HEK293 (cell line): ENCODE data around the gene RIMBP3C.

ENCODE experiments used
- CTCF ChIA-PET: fragments of 350-600 bp; formaldehyde crosslinking; extraction: SDS; loops from one replicate; lab custom pipeline; 2021; ENCODE audit warnings: antibody characterized with exemption; lab: Yijun Ruan, JAX
- POLR2A ChIA-PET: fragments of 300-600 bp; formaldehyde crosslinking; extraction: SDS; loops from one replicate; lab custom pipeline; 2020; ENCODE audit warnings: antibody characterized with exemption, inconsistent platforms; lab: Yijun Ruan, JAX
- H3K27ac ChIP-seq: fragments of 200-500 bp; sonication (Bioruptor generic); 2 replicates; pipeline ENCODE4 v1.5.1; 2014; ENCODE audit warnings: low read depth, low read length, control low read depth, inconsistent platforms; ENCODE audit errors: extremely low read depth
- H3K36me3 ChIP-seq, 2 experiments: fragments of 200-500 bp in 1 of 2; sonication (Bioruptor generic) in 1 of 2; 1 replicate in 1 of 2; 2 replicates in 1 of 2; pipeline ENCODE4 v1.5.1; 2014 to 2017; ENCODE audit warnings: inconsistent platforms in 2 of 2, low read length in 2 of 2; ENCODE audit not compliant: control insufficient read depth in 2 of 2, insufficient read depth in 1 of 2
- H3K4me1 ChIP-seq: fragments of 200-500 bp; sonication (Bioruptor generic); 2 replicates; pipeline ENCODE4 v1.5.1; 2014; ENCODE audit warnings: mild to moderate bottlenecking, low read length, inconsistent platforms; ENCODE audit not compliant: control insufficient read depth, insufficient read depth
- H3K4me3 ChIP-seq: 2 replicates; pipeline ENCODE4 v1.5.1; 2011; ENCODE audit warnings: low read depth, mild to moderate bottlenecking, control low read depth, low read length, moderate library complexity
- H3K9me3 ChIP-seq: fragments of 200-500 bp; sonication (Bioruptor generic); 2 replicates; pipeline ENCODE4 v1.5.1; 2014; ENCODE audit warnings: low read depth, low read length, inconsistent platforms; ENCODE audit not compliant: control insufficient read depth, insufficient read depth
- KLF16 ChIP-seq: fragments of 450-650 bp; formaldehyde crosslinking; IDR thresholded peaks from 2 replicates; pipeline ENCODE4 v1.5.1; 2017; ENCODE audit warnings: missing biosample characterization, missing genetic modification characterization
- ZNF112 ChIP-seq: fragments of 450-650 bp; formaldehyde crosslinking; IDR thresholded peaks from 2 replicates; pipeline ENCODE4 v1.5.0; 2017; ENCODE audit warnings: missing biosample characterization, missing genetic modification characterization
- ZNF121 ChIP-seq: fragments of 450-650 bp; formaldehyde crosslinking; IDR thresholded peaks from 2 replicates; pipeline ENCODE4 v1.5.1; 2016; ENCODE audit warnings: missing biosample characterization, missing genetic modification characterization
- ZNF155 ChIP-seq: fragments of 450-650 bp; formaldehyde crosslinking; IDR thresholded peaks from 2 replicates; pipeline ENCODE4 v1.5.1; 2016; ENCODE audit warnings: missing biosample characterization, missing genetic modification characterization
- ZNF157 ChIP-seq: fragments of 450-650 bp; formaldehyde crosslinking; IDR thresholded peaks from 2 replicates; pipeline ENCODE4 v1.5.1; 2016; ENCODE audit warnings: missing biosample characterization, missing genetic modification characterization
- ZNF248 ChIP-seq: fragments of 450-650 bp; formaldehyde crosslinking; IDR thresholded peaks from 2 replicates; pipeline ENCODE4 v1.5.1; 2017; ENCODE audit warnings: missing biosample characterization, missing genetic modification characterization
- ZNF292 ChIP-seq: fragments of 450-650 bp; formaldehyde crosslinking; IDR thresholded peaks from 2 replicates; pipeline ENCODE4 v1.5.1; 2016; ENCODE audit warnings: low read depth, missing biosample characterization, missing genetic modification characterization, borderline replicate concordance
- ZNF311 ChIP-seq: fragments of 450-650 bp; formaldehyde crosslinking; IDR thresholded peaks from 2 replicates; pipeline ENCODE4 v1.5.1; 2017; ENCODE audit warnings: missing biosample characterization, missing genetic modification characterization, borderline replicate concordance
- ZNF529 ChIP-seq: fragments of 450-650 bp; formaldehyde crosslinking; IDR thresholded peaks from 2 replicates; pipeline ENCODE4 v1.5.1; 2017; ENCODE audit warnings: missing genetic modification characterization, missing biosample characterization; ENCODE audit not compliant: insufficient replicate concordance
- ZNF658 ChIP-seq: fragments of 450-650 bp; formaldehyde crosslinking; IDR thresholded peaks from 2 replicates; pipeline ENCODE4; 2016; ENCODE audit warnings: missing biosample characterization, missing genetic modification characterization
- ZNF670 ChIP-seq: fragments of 450-650 bp; formaldehyde crosslinking; IDR thresholded peaks from 2 replicates; pipeline ENCODE4 v1.5.1; 2016; ENCODE audit warnings: missing biosample characterization, missing genetic modification characterization, low read depth
- ZNF707 ChIP-seq: fragments of 450-650 bp; formaldehyde crosslinking; IDR thresholded peaks from 2 replicates; pipeline ENCODE4 v1.5.1; 2016; ENCODE audit warnings: missing biosample characterization, missing genetic modification characterization
- ZNF785 ChIP-seq: fragments of 450-650 bp; formaldehyde crosslinking; IDR thresholded peaks from 2 replicates; pipeline ENCODE4 v1.5.1; 2016; ENCODE audit warnings: missing biosample characterization, missing genetic modification characterization
- ZSCAN30 ChIP-seq: fragments of 450-650 bp; IDR thresholded peaks from 2 replicates; pipeline ENCODE4 v1.5.1; 2018; ENCODE audit warnings: missing biosample characterization, mild to moderate bottlenecking, missing genetic modification characterization, moderate library complexity
- TF ChIP-seq, protein P1 (sequence below): fragments of 450-650 bp; formaldehyde crosslinking; IDR thresholded peaks from 2 replicates; pipeline ENCODE4 v1.5.1; 2016; ENCODE audit warnings: missing biosample characterization, missing genetic modification characterization
- TF ChIP-seq, protein P2 (sequence below): fragments of 450-650 bp; formaldehyde crosslinking; IDR thresholded peaks from 2 replicates; pipeline ENCODE4 v1.5.1; 2016; ENCODE audit warnings: missing biosample characterization, missing genetic modification characterization
- TF ChIP-seq, protein P3 (sequence below): fragments of 450-650 bp; formaldehyde crosslinking; conservative IDR thresholded peaks from 2 replicates; pipeline ENCODE4 v1.5.1; 2016; ENCODE audit warnings: low read depth, missing biosample characterization, missing genetic modification characterization
- TF ChIP-seq, protein P4 (sequence below): fragments of 450-650 bp; formaldehyde crosslinking; IDR thresholded peaks from 2 replicates; pipeline ENCODE4 v1.5.1; 2017; ENCODE audit warnings: missing biosample characterization, mild to moderate bottlenecking, missing genetic modification characterization, moderate library complexity
- TF ChIP-seq, protein P5 (sequence below): fragments of 450-650 bp; formaldehyde crosslinking; IDR thresholded peaks from 2 replicates; pipeline ENCODE4 v1.5.1; 2017; ENCODE audit warnings: missing biosample characterization, missing genetic modification characterization

Gene RIMBP3C

DNA sequence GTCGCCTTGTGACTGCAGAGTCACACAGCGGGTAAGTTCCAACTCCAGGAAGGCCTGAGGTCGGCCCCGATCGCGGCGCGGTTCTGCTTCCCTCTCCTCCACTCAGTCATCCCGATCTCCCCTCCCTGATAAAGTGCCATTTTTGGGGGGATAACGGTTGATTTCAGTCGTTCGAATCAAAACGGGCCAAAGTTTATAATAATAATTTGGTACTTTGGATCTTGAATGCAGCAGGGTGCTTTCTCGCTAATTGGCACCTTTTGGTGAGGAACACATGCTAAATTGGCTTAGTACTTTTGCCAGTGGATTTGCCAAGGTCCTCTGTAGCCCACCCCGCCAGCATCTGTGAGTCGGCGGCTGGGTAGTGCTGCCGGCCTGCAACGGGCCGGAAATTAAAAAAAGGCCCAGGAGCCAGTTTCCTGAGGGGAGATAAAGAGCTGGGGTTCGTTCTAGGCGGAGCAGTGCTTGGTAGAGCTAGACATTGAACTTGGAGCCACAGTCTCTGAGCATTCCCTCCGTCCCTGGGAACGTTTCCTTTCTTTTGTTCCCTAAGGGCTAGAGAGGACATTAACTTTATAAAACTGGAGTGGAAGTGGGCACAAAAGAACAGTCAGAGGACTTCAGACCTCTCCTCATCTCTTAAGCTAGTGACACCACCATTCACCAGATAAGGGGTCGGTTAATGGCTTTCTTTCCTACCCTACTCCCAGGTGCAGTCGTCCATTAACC lies 17.2 kb upstream of the RIMBP3C start (continued):
- TF ChIP-seq ZSCAN30 (tag by site-specific recombination) = no peak
- TF ChIP-seq, protein P1, sequence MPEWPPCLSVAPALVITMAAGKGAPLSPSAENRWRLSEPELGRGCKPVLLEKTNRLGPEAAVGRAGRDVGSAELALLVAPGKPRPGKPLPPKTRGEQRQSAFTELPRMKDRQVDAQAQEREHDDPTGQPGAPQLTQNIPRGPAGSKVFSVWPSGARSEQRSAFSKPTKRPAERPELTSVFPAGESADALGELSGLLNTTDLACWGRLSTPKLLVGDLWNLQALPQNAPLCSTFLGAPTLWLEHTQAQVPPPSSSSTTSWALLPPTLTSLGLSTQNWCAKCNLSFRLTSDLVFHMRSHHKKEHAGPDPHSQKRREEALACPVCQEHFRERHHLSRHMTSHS (tag by site-specific recombination) = no peak
- TF ChIP-seq, protein P2, sequence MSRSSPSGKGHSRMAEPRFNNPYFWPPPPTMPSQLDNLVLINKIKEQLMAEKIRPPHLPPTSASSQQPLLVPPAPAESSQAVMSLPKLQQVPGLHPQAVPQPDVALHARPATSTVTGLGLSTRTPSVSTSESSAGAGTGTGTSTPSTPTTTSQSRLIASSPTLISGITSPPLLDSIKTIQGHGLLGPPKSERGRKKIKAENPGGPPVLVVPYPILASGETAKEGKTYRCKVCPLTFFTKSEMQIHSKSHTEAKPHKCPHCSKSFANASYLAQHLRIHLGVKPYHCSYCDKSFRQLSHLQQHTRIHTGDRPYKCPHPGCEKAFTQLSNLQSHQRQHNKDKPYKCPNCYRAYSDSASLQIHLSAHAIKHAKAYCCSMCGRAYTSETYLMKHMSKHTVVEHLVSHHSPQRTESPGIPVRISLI (tag by site-specific recombination) = 0 out of 2 replicates have a peak, but pooled peaks have one; percentile 53

DNA sequence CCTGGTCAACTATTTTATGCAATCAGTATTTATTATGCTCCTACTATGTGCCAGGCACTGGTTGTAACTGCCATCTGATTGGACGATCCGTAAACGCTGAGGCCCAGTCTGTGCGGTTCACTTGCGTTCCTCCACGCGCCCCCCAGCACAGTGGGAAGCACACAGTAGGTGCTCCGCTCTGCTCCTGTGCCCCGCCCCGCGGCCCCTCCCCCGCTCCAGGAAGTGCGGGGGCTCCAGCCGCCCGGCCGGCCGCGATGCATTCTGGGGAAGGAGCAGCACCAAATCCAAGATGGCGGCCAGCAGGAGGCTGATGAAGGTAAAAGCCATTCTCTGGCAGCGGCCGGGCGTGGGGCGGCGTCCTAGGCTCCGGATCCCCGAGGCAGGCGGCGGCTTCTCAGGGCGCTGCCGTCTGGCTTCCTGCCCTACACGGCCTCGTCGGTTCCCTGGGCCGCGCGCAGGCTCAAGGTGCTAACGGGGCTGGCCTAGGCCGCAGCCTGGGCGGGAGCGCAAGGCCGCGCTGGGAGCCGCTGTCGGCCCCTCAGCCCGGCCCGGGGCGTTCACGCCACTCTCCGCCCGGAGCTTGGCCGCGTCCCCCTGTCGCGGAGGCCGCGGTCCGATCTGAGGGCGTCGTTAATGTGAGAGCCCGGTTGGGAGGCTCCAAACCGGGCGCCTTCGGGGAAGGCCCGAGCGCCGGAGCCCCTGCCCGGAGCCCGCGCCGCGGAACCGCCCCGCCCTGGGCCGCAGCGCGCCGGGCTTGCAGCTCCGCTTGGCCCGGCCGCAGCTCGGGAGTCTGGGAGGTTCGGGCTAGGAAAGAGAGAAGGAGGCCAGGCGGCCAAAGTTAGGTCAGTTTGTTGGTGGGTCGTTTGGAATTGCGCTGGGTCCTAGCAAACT lies 16.4 kb upstream of the RIMBP3C start, which contains the start of gene UBE2L3:
Gene UBE2L3, plus strand, starts transcription at position 259 of the 891 bp plus-strand sequence. Its CDS starts 31 bp downstream, at position 290.
- H3K27ac ChIP-seq = peak within 1 kb of the TSS; percentile 65
- H3K36me3 ChIP-seq = peaks cover 0 to 26% of the 10 kb centered on the region in 2 experiments; a peak in 1 of 3 replicates
- ChIA-PET POLR2A (interaction anchor here (1.5 kb wide), 1 partner anchor 61 kb away, joined by 6 read pairs; no protein-coding TSS in a partner anchor), CTCF (no interaction called here)
- peak within 1 kb of the TSS; percentile 98 for H3K4me3 ChIP-seq
- H3K4me1 ChIP-seq = peaks cover 7% of the 10 kb centered on the region; the same call in 1 of the 2 replicates
- no peaks in the 10 kb centered on the region for H3K9me3 ChIP-seq
- TF ChIP-seq ZNF155 (tag by site-specific recombination) (no peak), ZNF112 (tag by site-specific recombination) (no peak), ZNF529 (no peak), ZNF785 (tag by site-specific recombination) (peak; percentile 9; the same call in 1 of the 2 replicates), ZNF658 (no peak), ZNF248 (tag by site-specific recombination) (no peak), ZNF292 (no peak), ZNF157 (tag by site-specific recombination) (no peak), KLF16 (tag by site-specific recombination) (peak; percentile 87), ZNF121 (tag by site-specific recombination) (peak; percentile 38; the same call in 1 of the 2 replicates), ZNF311 (tag by site-specific recombination) (no peak), ZNF707 (tag by site-specific recombination) (no peak), ZNF670 (no peak)
- TF ChIP-seq, protein P3, sequence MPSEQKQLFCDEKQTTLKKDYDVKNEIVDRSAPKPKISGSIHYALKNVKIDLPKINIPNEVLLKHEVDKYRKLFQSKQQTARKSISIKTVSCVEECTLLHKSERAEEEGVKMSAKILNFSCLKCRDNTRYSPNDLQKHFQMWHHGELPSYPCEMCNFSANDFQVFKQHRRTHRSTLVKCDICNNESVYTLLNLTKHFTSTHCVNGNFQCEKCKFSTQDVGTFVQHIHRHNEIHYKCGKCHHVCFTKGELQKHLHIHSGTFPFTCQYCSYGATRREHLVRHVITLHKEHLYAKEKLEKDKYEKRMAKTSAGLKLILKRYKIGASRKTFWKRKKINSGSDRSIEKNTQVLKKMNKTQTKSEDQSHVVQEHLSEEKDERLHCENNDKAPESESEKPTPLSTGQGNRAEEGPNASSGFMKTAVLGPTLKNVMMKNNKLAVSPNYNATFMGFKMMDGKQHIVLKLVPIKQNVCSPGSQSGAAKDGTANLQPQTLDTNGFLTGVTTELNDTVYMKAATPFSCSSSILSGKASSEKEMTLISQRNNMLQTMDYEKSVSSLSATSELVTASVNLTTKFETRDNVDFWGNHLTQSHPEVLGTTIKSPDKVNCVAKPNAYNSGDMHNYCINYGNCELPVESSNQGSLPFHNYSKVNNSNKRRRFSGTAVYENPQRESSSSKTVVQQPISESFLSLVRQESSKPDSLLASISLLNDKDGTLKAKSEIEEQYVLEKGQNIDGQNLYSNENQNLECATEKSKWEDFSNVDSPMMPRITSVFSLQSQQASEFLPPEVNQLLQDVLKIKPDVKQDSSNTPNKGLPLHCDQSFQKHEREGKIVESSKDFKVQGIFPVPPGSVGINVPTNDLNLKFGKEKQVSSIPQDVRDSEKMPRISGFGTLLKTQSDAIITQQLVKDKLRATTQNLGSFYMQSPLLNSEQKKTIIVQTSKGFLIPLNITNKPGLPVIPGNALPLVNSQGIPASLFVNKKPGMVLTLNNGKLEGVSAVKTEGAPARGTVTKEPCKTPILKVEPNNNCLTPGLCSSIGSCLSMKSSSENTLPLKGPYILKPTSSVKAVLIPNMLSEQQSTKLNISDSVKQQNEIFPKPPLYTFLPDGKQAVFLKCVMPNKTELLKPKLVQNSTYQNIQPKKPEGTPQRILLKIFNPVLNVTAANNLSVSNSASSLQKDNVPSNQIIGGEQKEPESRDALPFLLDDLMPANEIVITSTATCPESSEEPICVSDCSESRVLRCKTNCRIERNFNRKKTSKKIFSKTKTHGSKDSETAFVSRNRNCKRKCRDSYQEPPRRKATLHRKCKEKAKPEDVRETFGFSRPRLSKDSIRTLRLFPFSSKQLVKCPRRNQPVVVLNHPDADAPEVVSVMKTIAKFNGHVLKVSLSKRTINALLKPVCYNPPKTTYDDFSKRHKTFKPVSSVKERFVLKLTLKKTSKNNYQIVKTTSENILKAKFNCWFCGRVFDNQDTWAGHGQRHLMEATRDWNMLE (tag by site-specific recombination) = peak; percentile 31; the same call in 1 of the 2 replicates
- TF ChIP-seq, protein P4, sequence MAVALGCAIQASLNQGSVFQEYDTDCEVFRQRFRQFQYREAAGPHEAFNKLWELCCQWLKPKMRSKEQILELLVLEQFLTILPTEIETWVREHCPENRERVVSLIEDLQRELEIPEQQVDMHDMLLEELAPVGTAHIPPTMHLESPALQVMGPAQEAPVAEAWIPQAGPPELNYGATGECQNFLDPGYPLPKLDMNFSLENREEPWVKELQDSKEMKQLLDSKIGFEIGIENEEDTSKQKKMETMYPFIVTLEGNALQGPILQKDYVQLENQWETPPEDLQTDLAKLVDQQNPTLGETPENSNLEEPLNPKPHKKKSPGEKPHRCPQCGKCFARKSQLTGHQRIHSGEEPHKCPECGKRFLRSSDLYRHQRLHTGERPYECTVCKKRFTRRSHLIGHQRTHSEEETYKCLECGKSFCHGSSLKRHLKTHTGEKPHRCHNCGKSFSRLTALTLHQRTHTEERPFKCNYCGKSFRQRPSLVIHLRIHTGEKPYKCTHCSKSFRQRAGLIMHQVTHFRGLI (tag by site-specific recombination) = peak; percentile 40; the same call in 1 of the 2 replicates
- TF ChIP-seq, protein P5, sequence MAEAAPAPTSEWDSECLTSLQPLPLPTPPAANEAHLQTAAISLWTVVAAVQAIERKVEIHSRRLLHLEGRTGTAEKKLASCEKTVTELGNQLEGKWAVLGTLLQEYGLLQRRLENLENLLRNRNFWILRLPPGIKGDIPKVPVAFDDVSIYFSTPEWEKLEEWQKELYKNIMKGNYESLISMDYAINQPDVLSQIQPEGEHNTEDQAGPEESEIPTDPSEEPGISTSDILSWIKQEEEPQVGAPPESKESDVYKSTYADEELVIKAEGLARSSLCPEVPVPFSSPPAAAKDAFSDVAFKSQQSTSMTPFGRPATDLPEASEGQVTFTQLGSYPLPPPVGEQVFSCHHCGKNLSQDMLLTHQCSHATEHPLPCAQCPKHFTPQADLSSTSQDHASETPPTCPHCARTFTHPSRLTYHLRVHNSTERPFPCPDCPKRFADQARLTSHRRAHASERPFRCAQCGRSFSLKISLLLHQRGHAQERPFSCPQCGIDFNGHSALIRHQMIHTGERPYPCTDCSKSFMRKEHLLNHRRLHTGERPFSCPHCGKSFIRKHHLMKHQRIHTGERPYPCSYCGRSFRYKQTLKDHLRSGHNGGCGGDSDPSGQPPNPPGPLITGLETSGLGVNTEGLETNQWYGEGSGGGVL = no peak
- TF ChIP-seq, protein P1 (tag by site-specific recombination) = no peak
